Activated naive CD8-positive, alpha-beta T cell treated with anti-CD3 and anti-CD28 coated beads for 36 hours (primary cell): ENCODE data around the gene TESK1. TPM values are rescaled to one million over a fixed set of nuclear protein-coding genes. Genes with fewer than 3 reads are reported as not detected.

ENCODE experiments used
- DNase-seq: peaks from one replicate; pipeline ENCODE4 v3.0.0; 2021
- H3K27ac Mint-ChIP-seq: one replicate; pipeline ENCODE4 v1.8.0; 2022; ENCODE audit warnings: mild to moderate bottlenecking, moderate library complexity, mixed read lengths
- H3K27me3 Mint-ChIP-seq: one replicate; pipeline ENCODE4 v1.8.0; 2022; ENCODE audit warnings: mild to moderate bottlenecking, mixed read lengths
- H3K36me3 Mint-ChIP-seq: one replicate; pipeline ENCODE4 v1.8.0; 2021; ENCODE audit warnings: mild to moderate bottlenecking, mixed read lengths
- H3K4me1 Mint-ChIP-seq: one replicate; pipeline ENCODE4 v1.8.0; 2021; ENCODE audit warnings: mixed read lengths
- H3K4me3 Mint-ChIP-seq: one replicate; pipeline ENCODE4 v1.8.0; 2022; ENCODE audit warnings: mild to moderate bottlenecking, moderate library complexity, mixed read lengths
- H3K9me3 Mint-ChIP-seq: one replicate; pipeline ENCODE4 v1.8.0; 2022; ENCODE audit warnings: mixed read lengths
- total RNA-seq, 2 experiments: library from RNA; stranded (reverse); gene quantifications; one replicate each; pipeline ENCODE4 v1.2.3, GENCODE V29; 2021

The TESK1 gene
- 10 to 100 TPM; 24.9 to 26.0 TPM for total RNA-seq

- Mint-ChIP-seq H3K27me3 (no peaks in the 10 kb centered on the region), H3K36me3 (peaks cover 16% of the 10 kb centered on the region), H3K4me1 (peaks cover 27% of the 10 kb centered on the region), H3K4me3 (peak within 1 kb of the TSS; percentile 88), H3K27ac (peak within 1 kb of the TSS; percentile 97), H3K9me3 (peaks cover 1% of the 10 kb centered on the region)
- peak; percentile 91 for DNase-seq
Observed at GRCh38 chr9:35604578-35605350, at the start of gene TESK1. TESK1 (plus strand) TSS chr9:35605262; CDS start chr9:35605620, 358 bp downstream.

GRCh38 chr9:35555881-35556280, 49.2 kb upstream of the TESK1 start:
- Mint-ChIP-seq H3K27ac (no peak overlapping the region), H3K4me1 (no peaks in the 10 kb centered on the region), H3K9me3 (no peaks in the 10 kb centered on the region), H3K27me3 (no peaks in the 10 kb centered on the region), H3K4me3 (no peak overlapping the region), H3K36me3 (no peaks in the 10 kb centered on the region)
- no peak for DNase-seq

- DNase-seq, result no peak
- no peaks in the 10 kb centered on the region for H3K36me3 Mint-ChIP-seq
- no peaks in the 10 kb centered on the region for H3K27me3 Mint-ChIP-seq
- H3K4me1 Mint-ChIP-seq, result no peaks in the 10 kb centered on the region
- H3K4me3 Mint-ChIP-seq, result no peak overlapping the region
- no peak overlapping the region for H3K27ac Mint-ChIP-seq
- H3K9me3 Mint-ChIP-seq, result no peaks in the 10 kb centered on the region
Observed at GRCh38 chr9:35556776-35557175, 48.3 kb upstream of the TESK1 start.

- Mint-ChIP-seq H3K4me3 (no peak overlapping the region), H3K9me3 (no peaks in the 10 kb centered on the region), H3K27me3 (no peaks in the 10 kb centered on the region), H3K27ac (no peak overlapping the region), H3K4me1 (no peaks in the 10 kb centered on the region), H3K36me3 (no peaks in the 10 kb centered on the region)
- no peak for DNase-seq
Observed at GRCh38 chr9:35557320-35557719, 47.7 kb upstream of the TESK1 start.

- DNase-seq, result no peak
Observed at GRCh38 chr9:35558185-35558584, 46.9 kb upstream of the TESK1 start.

GRCh38 chr9:35559792-35560530, 45.1 kb upstream of the TESK1 start:
- no peak overlapping the region for H3K4me3 Mint-ChIP-seq
- H3K27ac Mint-ChIP-seq, result no peak overlapping the region
- no peaks in the 10 kb centered on the region for H3K4me1 Mint-ChIP-seq
- no peaks in the 10 kb centered on the region for H3K36me3 Mint-ChIP-seq
- DNase-seq, result no peak
- no peaks in the 10 kb centered on the region for H3K27me3 Mint-ChIP-seq
- no peaks in the 10 kb centered on the region for H3K9me3 Mint-ChIP-seq

More at GRCh38 chr9:35558185-35558584, 46.9 kb upstream of the TESK1 start:
- Mint-ChIP-seq H3K4me3 (no peak overlapping the region), H3K36me3 (no peaks in the 10 kb centered on the region), H3K4me1 (no peaks in the 10 kb centered on the region), H3K27ac (no peak overlapping the region), H3K27me3 (no peaks in the 10 kb centered on the region), H3K9me3 (no peaks in the 10 kb centered on the region)

GRCh38 chr9:35560625-35561337, 44.3 kb upstream of the TESK1 start:
- Mint-ChIP-seq H3K4me1 (no peaks in the 10 kb centered on the region), H3K27ac (no peak overlapping the region), H3K4me3 (no peak overlapping the region), H3K9me3 (no peaks in the 10 kb centered on the region), H3K27me3 (no peaks in the 10 kb centered on the region), H3K36me3 (peaks cover under 1% of the 10 kb centered on the region)
- no peak for DNase-seq

GRCh38 chr9:35561468-35562261, 43.4 kb upstream of the TESK1 start:
- H3K27ac Mint-ChIP-seq, result no peak overlapping the region
- no peaks in the 10 kb centered on the region for H3K9me3 Mint-ChIP-seq
- peaks cover 3% of the 10 kb centered on the region for H3K36me3 Mint-ChIP-seq
- H3K4me3 Mint-ChIP-seq, result no peak overlapping the region
- H3K27me3 Mint-ChIP-seq, result no peaks in the 10 kb centered on the region
- H3K4me1 Mint-ChIP-seq, result peaks cover 1% of the 10 kb centered on the region
- no peak for DNase-seq

GRCh38 chr9:35562895-35563780, 41.9 kb upstream of the TESK1 start:
- H3K27ac Mint-ChIP-seq, result no peak overlapping the region
- H3K36me3 Mint-ChIP-seq, result peaks cover 3% of the 10 kb centered on the region

GRCh38 chr9:35563791-35564197, 41.3 kb upstream of the TESK1 start:
- Mint-ChIP-seq H3K4me1 (peaks cover 5% of the 10 kb centered on the region), H3K4me3 (no peak overlapping the region), H3K27me3 (no peaks in the 10 kb centered on the region), H3K36me3 (peaks cover 3% of the 10 kb centered on the region), H3K9me3 (no peaks in the 10 kb centered on the region), H3K27ac (no peak overlapping the region)
- no peak for DNase-seq

More at GRCh38 chr9:35562895-35563780, 41.9 kb upstream of the TESK1 start:
- H3K4me3 Mint-ChIP-seq, result no peak overlapping the region
- no peaks in the 10 kb centered on the region for H3K27me3 Mint-ChIP-seq
- peaks cover 5% of the 10 kb centered on the region for H3K4me1 Mint-ChIP-seq
- DNase-seq, result no peak
- no peaks in the 10 kb centered on the region for H3K9me3 Mint-ChIP-seq

GRCh38 chr9:35564658-35565061, 40.4 kb upstream of the TESK1 start:
- H3K36me3 Mint-ChIP-seq, result peaks cover 7% of the 10 kb centered on the region
- H3K4me3 Mint-ChIP-seq, result no peak overlapping the region
- no peaks in the 10 kb centered on the region for H3K9me3 Mint-ChIP-seq
- no peak overlapping the region for H3K27ac Mint-ChIP-seq
- no peak for DNase-seq
- peaks cover 10% of the 10 kb centered on the region for H3K4me1 Mint-ChIP-seq
- no peaks in the 10 kb centered on the region for H3K27me3 Mint-ChIP-seq

- H3K4me3 Mint-ChIP-seq, result no peak overlapping the region
- H3K27me3 Mint-ChIP-seq, result no peaks in the 10 kb centered on the region
- DNase-seq, result no peak
- H3K27ac Mint-ChIP-seq, result no peak overlapping the region
- no peaks in the 10 kb centered on the region for H3K9me3 Mint-ChIP-seq
- H3K36me3 Mint-ChIP-seq, result peaks cover 10% of the 10 kb centered on the region
- H3K4me1 Mint-ChIP-seq, result peaks cover 23% of the 10 kb centered on the region
Observed at GRCh38 chr9:35566417-35566816, 38.6 kb upstream of the TESK1 start.

- peaks cover 33% of the 10 kb centered on the region for H3K4me1 Mint-ChIP-seq
- H3K9me3 Mint-ChIP-seq, result no peaks in the 10 kb centered on the region
- H3K27ac Mint-ChIP-seq, result no peak overlapping the region
- H3K36me3 Mint-ChIP-seq, result peaks cover 10% of the 10 kb centered on the region
- no peak overlapping the region for H3K4me3 Mint-ChIP-seq
- no peak for DNase-seq
- H3K27me3 Mint-ChIP-seq, result no peaks in the 10 kb centered on the region
Observed at GRCh38 chr9:35568196-35568595, 36.9 kb upstream of the TESK1 start.

GRCh38 chr9:35569206-35569605, 35.9 kb upstream of the TESK1 start:
- no peak for DNase-seq
- Mint-ChIP-seq H3K36me3 (peaks cover 10% of the 10 kb centered on the region), H3K4me3 (no peak overlapping the region), H3K27ac (peak overlapping the region; percentile 94), H3K27me3 (no peaks in the 10 kb centered on the region), H3K9me3 (no peaks in the 10 kb centered on the region), H3K4me1 (peaks cover 33% of the 10 kb centered on the region)
